IMR-90 (cell line): Measurements from ENCODE around the gene ZSCAN16.

Source experiments
- BHLHE40 ChIP-seq: fragments of 150-350 bp; IDR thresholded peaks from 2 replicates; pipeline ENCODE4 v1.6.1; 2016; ENCODE audit warnings: mild to moderate bottlenecking, low read depth, low read length
- CEBPB ChIP-seq: IDR thresholded peaks from 2 replicates; pipeline ENCODE4 v1.6.1; 2012; ENCODE audit warnings: low read depth, low read length, improper control_type of control experiment
- CTCF ChIP-seq: conservative IDR thresholded peaks from 2 replicates; pipeline ENCODE4 v1.5.1; 2012; ENCODE audit warnings: mild to moderate bottlenecking, low read depth, low read length, improper control_type of control experiment
- FOS ChIP-seq: fragments of 150-350 bp; IDR thresholded peaks from 2 replicates; pipeline ENCODE4 v1.6.1; 2016; ENCODE audit warnings: low read depth, low read length
- MXI1 ChIP-seq: IDR thresholded peaks from 2 replicates; pipeline ENCODE4 v1.6.1; 2012; ENCODE audit warnings: low read depth, mild to moderate bottlenecking, low read length, moderate library complexity, borderline replicate concordance
- POLR2A ChIP-seq: IDR thresholded peaks from 2 replicates; pipeline ENCODE4 v1.6.1; 2012; ENCODE audit warnings: mild to moderate bottlenecking, low read depth, low read length
- RAD21 ChIP-seq: IDR thresholded peaks from 2 replicates; pipeline ENCODE4 v1.6.1; 2012; ENCODE audit warnings: low read length, improper control_type of control experiment
- RCOR1 ChIP-seq: IDR thresholded peaks from 2 replicates; pipeline ENCODE4 v1.6.1; 2012; ENCODE audit warnings: mild to moderate bottlenecking, low read length, improper control_type of control experiment; ENCODE audit not compliant: insufficient replicate concordance
- RFX5 ChIP-seq: IDR thresholded peaks from 2 replicates; pipeline ENCODE4 v1.8.0; 2012; ENCODE audit warnings: low read depth, mild to moderate bottlenecking, low read length, moderate library complexity

- TF ChIP-seq RAD21 (peak; percentile 64), CTCF (peak; percentile 54), RCOR1 (no peak), POLR2A (no peak), MXI1 (no peak), BHLHE40 (no peak), RFX5 (no peak), CEBPB (no peak), FOS (no peak)
These were observed 9.6 kb downstream of the ZSCAN16 start for GRCh38 chr6:28134015-28134414.
